22Rv1 (cell line): ENCODE results near the gene ATOX1.

Experiments used
- CTCF ChIP-seq: fragments of 450-650 bp; IDR thresholded peaks from 2 replicates; pipeline ENCODE4 v1.5.1; 2017; ENCODE audit warnings: mild to moderate bottlenecking
- ZFX ChIP-seq: fragments of 450-650 bp; IDR thresholded peaks from 2 replicates; pipeline ENCODE4 v1.6.1; 2017; ENCODE audit warnings: antibody characterized with exemption, borderline replicate concordance

DNA sequence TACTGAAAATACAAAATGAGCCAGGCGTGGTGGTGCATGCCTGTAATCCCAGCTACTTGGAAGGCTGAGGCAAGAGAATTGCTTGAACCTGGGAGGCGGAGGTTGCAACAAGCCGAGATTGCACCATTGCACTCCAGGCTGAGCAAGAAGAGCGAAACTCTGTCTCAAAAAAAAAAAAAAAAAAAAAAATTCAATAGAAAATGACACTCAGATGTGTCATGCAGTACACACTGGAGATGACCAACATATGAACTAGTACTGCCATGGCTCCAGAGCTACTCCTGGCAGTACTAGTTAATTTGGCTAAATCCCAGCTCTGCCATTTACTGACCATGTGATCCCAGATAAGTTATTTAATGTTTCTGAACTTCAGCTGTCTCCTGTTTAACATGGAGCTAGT, 7.3 kb downstream of the ATOX1 start:
- TF ChIP-seq CTCF (no peak), ZFX (no peak)
